Measurements from ENCODE around the gene VWA5A. TPM values are rescaled to one million over a fixed set of nuclear protein-coding genes. Genes with fewer than 3 reads are reported as not detected.

VWA5A gene
- polyA plus RNA-seq, 2 of the 4 experiments (the other 2 are of a cell fraction), result 0.18 to 1.5 TPM

GRCh38 chr11:124160986-124161385 is 45.7 kb downstream of the VWA5A start (continued):
- no peak for TF ChIP-seq MAX (IDR thresholded peaks at IDR 0.05)
- TF ChIP-seq MAZ (IDR thresholded peaks at IDR 0.05; ENCODE audit: borderline replicate concordance, low read depth, low read length), result no peak
- TF ChIP-seq TP53 (CRISPR knock-in tag; IDR thresholded peaks at IDR 0.05), result no peak
- no peak for TF ChIP-seq BCL3 (IDR thresholded peaks at IDR 0.05)
- no peak for TF ChIP-seq POLR2AphosphoS2 (conservative IDR thresholded peaks at IDR 0.05; ENCODE audit: low read length)
- no peak for TF ChIP-seq JUNB (IDR thresholded peaks at IDR 0.05)

GRCh38 chr11:124167826-124168231 is 52.6 kb downstream of the VWA5A start:
- Histone ChIP-seq H3K4me1 (no peaks in the 10 kb centered on the region), H3K27ac (no peak overlapping the region), H3K4me3 (no peak overlapping the region), H3K9me3 (no peaks in the 10 kb centered on the region), H3K4me2 (no peak overlapping the region)
- ATAC-seq, result no peak
- no peak for FAIRE-seq
- ChIA-PET CTCF (no interaction called here), POLR2A (no interaction called here)
- no peak for DNase-seq (ENCODE audit: low read depth in 1 of 2, low spot score in 1 of 2)
- TF ChIP-seq USF2 (IDR thresholded peaks at IDR 0.05) (no peak), REST (IDR thresholded peaks at IDR 0.05) (no peak), CBX8 (IDR thresholded peaks at IDR 0.05) (no peak), CEBPB (IDR thresholded peaks at IDR 0.05) (no peak), MAX (IDR thresholded peaks at IDR 0.05) (no peak), ZNF302 (CRISPR knock-in tag; IDR thresholded peaks at IDR 0.05) (no peak), GATA3 (IDR thresholded peaks at IDR 0.05; ENCODE audit: borderline replicate concordance) (no peak), EP300 (IDR thresholded peaks at IDR 0.05) (no peak), KDM1A (IDR thresholded peaks at IDR 0.05; ENCODE audit: low read depth) (no peak), JUNB (IDR thresholded peaks at IDR 0.05) (no peak), NR3C1 (IDR thresholded peaks at IDR 0.05) (no peak), MYC (IDR thresholded peaks at IDR 0.05; ENCODE audit: borderline replicate concordance, low read length) (no peak)
- WGBS (ENCODE audit: missing lambda C conversion rate), result 38% methylated on average over 6 of the region's 7 CpGs

- DNase-seq (ENCODE audit: low read depth in 1 of 2, low spot score in 1 of 2), result no peak
- TF ChIP-seq REST (IDR thresholded peaks at IDR 0.05) (no peak), JUNB (IDR thresholded peaks at IDR 0.05) (no peak), EP300 (IDR thresholded peaks at IDR 0.05) (no peak), ESRRA (IDR thresholded peaks at IDR 0.05; ENCODE audit: borderline replicate concordance, low read length) (no peak), PBX3 (IDR thresholded peaks at IDR 0.05) (no peak), SREBF2 (IDR thresholded peaks at IDR 0.05) (no peak), KDM5A (IDR thresholded peaks at IDR 0.05) (no peak), ZFP36 (IDR thresholded peaks at IDR 0.05; ENCODE audit: borderline replicate concordance, partially characterized antibody) (no peak), RAD21 (conservative IDR thresholded peaks at IDR 0.05 in 1 of 2, IDR thresholded peaks at IDR 0.05 in 1 of 2) (no peak), NFE2L2 (conservative IDR thresholded peaks at IDR 0.05; ENCODE audit: low read length) (no peak), NPAS2 (CRISPR knock-in tag; IDR thresholded peaks at IDR 0.05; ENCODE audit: borderline replicate concordance) (no peak), FOXS1 (CRISPR knock-in tag; IDR thresholded peaks at IDR 0.05) (no peak), CHD4 (IDR thresholded peaks at IDR 0.05; ENCODE audit: borderline replicate concordance) (no peak), MAZ (IDR thresholded peaks at IDR 0.05; ENCODE audit: borderline replicate concordance, low read depth, low read length) (no peak)
These were observed 53.5 kb downstream of the VWA5A start for GRCh38 chr11:124168796-124169195.

More at GRCh38 chr11:124168796-124169195, 53.5 kb downstream of the VWA5A start:
- FAIRE-seq (no peak), ATAC-seq (no peak)
- POLR2A ChIA-PET, result no interaction called here
- Histone ChIP-seq H3K27ac (no peak overlapping the region), H3K4me3 (no peak overlapping the region), H3K4me1 (no peaks in the 10 kb centered on the region), H3K9me3 (no peaks in the 10 kb centered on the region), H3K4me2 (no peak overlapping the region)
- CTCF ChIA-PET, result no interaction called here

All from A549 (cell line).